Measurements from ENCODE around the gene EIF5A. TPM values are rescaled to one million over a fixed set of nuclear protein-coding genes. Genes with fewer than 3 reads are reported as not detected.

EIF5A gene
- total RNA-seq, 2 donors from 2014 or later = 429 to 978 TPM

DNA sequence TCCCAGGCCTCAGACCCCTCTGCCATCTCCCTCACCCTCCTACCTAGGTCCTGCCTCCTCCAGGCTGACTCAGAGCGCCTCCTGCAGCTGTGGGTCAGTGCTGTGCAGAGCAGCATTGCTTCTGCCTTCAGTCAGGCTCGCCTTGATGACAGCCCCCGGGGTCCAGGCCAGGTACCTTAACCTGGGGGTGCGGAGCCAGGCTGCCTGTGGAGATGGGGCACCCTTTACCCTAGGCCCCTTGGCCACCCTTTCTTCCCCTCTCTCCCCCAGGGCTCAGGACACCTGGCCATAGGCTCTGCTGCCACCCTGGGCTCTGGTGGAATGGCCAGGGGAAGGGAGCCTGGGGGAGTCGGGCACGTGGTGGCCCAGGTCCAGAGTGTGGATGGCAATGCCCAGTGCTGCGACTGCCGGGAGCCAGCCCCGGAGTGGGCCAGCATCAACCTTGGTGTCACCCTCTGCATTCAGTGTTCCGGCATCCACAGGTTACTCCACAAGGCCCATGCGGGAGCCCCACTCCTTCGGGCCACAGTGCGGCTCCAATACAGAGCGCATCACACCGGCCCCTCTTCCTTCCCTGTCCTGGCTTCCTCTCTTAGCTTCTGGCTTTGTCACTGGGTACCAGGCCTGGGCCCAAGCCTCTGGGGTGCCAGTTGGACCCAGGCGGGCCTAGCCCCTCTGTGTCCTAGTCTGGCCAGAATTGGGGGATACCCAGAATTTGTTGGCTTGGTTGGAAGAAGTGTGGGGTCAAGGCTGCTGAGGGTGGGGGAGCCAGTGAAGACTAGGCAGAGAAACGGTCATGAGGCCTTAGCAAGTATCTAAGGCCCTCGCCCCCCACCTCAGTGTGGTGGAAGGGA, 39.6 kb downstream of the EIF5A start:
- peak overlapping the region; percentile 87 for H3K27ac Mint-ChIP-seq
- no peak for ATAC-seq (replicated peaks)
- peaks cover 19% of the 10 kb centered on the region for H3K4me1 Mint-ChIP-seq
- peaks cover 97% of the 10 kb centered on the region for H3K36me3 Mint-ChIP-seq (ENCODE audit: low read depth)
- no peaks in the 10 kb centered on the region for H3K27me3 Mint-ChIP-seq
- no peak overlapping the region for H3K4me3 Mint-ChIP-seq
- no peaks in the 10 kb centered on the region for H3K9me3 Mint-ChIP-seq

DNA sequence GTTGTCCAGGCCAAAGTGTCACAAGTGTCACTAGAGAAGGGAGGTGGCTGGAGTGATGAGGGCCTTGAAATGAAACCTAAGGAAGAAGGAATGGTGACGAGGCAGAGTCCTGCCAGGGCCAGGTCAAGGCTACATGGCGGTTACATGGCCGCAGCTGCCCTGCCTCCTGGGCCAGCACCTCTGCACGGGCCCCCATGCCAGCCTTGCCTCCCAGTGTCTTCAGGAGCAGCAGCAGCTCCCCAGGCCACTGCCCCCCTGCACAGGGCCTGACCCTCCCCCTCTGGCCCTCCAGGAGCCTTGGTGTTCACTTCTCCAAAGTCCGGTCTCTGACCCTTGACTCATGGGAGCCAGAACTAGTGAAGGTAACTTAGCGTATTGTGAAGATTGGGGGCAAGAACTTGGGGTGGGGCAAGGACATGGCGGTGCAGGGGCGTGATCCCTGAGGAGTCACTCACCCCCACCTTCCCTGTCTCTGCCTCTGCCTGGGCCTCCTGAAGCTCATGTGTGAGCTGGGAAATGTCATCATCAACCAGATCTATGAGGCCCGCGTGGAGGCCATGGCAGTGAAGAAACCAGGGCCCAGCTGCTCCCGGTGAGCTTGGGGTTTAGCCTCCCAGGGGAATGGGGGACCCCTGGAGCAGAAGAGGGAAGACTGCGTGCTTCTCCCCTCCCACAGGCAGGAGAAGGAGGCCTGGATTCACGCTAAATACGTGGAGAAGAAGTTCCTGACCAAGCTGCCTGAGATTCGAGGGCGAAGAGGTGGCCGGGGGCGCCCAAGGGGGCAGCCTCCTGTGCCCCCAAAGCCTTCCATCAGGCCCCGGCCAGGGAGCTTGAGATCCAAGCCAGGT, 40.4 kb downstream of the EIF5A start:
- H3K4me1 Mint-ChIP-seq = peaks cover 19% of the 10 kb centered on the region
- H3K27ac Mint-ChIP-seq = peak overlapping the region; percentile 87

GRCh38 chr17:7348478-7349242, 41.2 kb downstream of the EIF5A start:
- H3K36me3 Mint-ChIP-seq (ENCODE audit: low read depth) = peaks cover 97% of the 10 kb centered on the region
- H3K4me1 Mint-ChIP-seq = peaks cover 19% of the 10 kb centered on the region
- H3K9me3 Mint-ChIP-seq = no peaks in the 10 kb centered on the region
- peak; percentile 11 for ATAC-seq (replicated peaks)
- peak overlapping the region; percentile 88 for H3K4me3 Mint-ChIP-seq
- no peaks in the 10 kb centered on the region for H3K27me3 Mint-ChIP-seq
- peak overlapping the region; percentile 87 for H3K27ac Mint-ChIP-seq

More for the DNA sequence above, 40.4 kb downstream of the EIF5A start:
- H3K27me3 Mint-ChIP-seq = no peaks in the 10 kb centered on the region
- H3K4me3 Mint-ChIP-seq = peak overlapping the region; percentile 88
- peaks cover 97% of the 10 kb centered on the region for H3K36me3 Mint-ChIP-seq (ENCODE audit: low read depth)
- H3K9me3 Mint-ChIP-seq = no peaks in the 10 kb centered on the region
- no peak for ATAC-seq (replicated peaks)

DNA sequence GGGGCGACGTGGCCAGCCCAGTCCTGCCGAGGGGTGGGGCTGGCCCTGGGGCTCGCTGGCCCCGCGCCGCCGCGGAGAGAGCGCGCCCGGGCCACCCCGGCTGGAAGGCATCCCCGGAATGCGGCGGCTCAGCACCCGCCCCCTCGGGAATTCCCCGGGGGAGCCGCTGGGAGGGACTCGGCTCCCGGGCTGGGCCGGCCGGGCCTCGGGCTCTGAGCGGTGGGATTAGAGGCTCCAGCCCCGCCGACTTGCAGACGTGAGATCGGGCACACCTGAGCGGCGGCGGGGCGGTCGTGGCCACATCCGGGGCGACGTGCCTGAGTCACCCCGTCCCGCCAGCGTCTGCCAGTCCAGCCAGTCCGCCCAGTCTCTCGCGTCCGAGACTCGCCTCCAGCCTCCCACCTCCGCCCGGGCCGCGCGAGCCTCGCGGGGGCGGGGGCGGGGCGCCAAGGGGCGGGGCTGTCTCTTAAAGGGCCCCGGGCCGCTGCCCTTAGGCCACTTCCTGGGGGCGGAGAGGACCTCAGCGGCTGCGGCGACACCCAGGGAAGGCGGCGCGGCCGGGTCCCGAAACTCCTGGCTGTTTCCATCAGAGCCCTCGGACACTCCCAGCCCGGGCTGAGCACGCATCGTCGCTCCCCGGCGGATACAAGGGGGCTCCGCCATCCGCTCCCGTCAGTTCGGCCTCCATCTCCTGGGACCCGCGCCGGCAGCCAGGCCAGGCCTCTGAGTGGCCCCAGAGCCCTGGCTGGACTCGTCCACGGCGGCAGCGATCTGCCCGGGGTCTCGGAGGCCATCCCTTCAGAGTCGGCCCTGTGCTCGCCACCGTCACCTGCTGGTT, 44.5 kb downstream of the EIF5A start, which contains the start of gene KCTD11:
TSS of gene KCTD11 (plus strand) at position 498 of the 838 bp plus-strand sequence.
- H3K4me1 Mint-ChIP-seq = peaks cover 20% of the 10 kb centered on the region
- H3K27me3 Mint-ChIP-seq = no peaks in the 10 kb centered on the region
- H3K4me3 Mint-ChIP-seq = peak within 1 kb of the TSS; percentile 88
- no peaks in the 10 kb centered on the region for H3K9me3 Mint-ChIP-seq
- peak; percentile 72 for ATAC-seq (replicated peaks)
- peaks cover 76% of the 10 kb centered on the region for H3K36me3 Mint-ChIP-seq (ENCODE audit: low read depth)
- H3K27ac Mint-ChIP-seq = peak within 1 kb of the TSS; percentile 93

DNA sequence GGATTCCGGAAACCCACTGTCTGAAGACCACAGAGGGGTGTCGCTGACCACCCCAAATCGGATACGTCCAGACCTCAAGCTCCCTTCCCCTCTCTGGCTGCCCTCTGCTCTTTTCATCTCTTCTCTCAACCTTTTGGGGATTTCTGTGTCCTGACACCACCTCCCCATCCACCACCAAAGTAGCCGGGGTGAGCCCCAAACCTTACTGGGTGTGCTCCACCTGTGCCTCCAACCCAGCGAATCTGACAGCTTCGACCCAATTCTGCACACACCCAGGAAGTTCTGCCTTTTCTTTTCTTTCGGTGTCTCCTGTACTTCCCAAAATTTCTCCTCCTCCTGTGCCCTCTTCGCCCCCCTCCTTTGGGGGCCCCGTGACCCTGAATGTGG, 45.1 kb downstream of the EIF5A start:
- Mint-ChIP-seq H3K9me3 (no peaks in the 10 kb centered on the region), H3K27ac (peak overlapping the region; percentile 93), H3K27me3 (no peaks in the 10 kb centered on the region), H3K36me3 (ENCODE audit: low read depth) (peaks cover 70% of the 10 kb centered on the region), H3K4me3 (peak overlapping the region; percentile 88), H3K4me1 (peaks cover 20% of the 10 kb centered on the region)
- no peak for ATAC-seq (replicated peaks)

- peaks cover 17% of the 10 kb centered on the region for H3K4me1 Mint-ChIP-seq
- no peak for ATAC-seq (replicated peaks)
- H3K36me3 Mint-ChIP-seq (ENCODE audit: low read depth) = peaks cover 65% of the 10 kb centered on the region
Observed at GRCh38 chr17:7352910-7353635, 45.6 kb downstream of the EIF5A start.

DNA sequence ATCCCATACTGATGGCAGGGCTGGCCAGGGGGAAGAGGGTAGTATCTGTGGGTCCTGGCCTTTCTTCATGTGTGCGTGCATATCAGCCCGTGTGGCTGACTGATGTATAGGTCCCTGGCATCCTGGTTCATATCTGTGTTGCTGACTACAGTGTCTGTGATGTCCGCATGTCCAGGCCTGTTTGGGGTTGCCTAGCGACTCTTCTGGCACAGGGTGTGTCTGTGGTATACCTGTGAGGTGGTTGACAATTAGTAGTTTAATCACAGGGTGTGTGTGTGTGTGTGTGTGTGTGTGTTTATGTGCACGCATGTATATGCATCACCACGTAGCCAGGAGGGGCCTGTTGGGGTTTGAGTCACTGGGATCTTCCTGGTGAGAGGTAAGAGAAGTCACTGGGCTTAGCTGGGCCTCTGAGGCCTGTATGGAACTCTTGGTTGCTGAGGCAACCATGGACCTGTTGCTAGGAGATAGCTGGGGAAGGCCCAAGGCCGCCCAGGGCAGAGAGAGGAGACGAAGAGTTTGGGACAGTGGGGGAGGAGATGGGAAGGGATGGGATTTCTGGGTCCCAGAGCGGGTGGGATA, 46.9 kb downstream of the EIF5A start:
- H3K36me3 Mint-ChIP-seq (ENCODE audit: low read depth) = peaks cover 52% of the 10 kb centered on the region
- H3K9me3 Mint-ChIP-seq = no peaks in the 10 kb centered on the region
- peak; percentile 59 for ATAC-seq (replicated peaks)
- peak overlapping the region; percentile 93 for H3K27ac Mint-ChIP-seq
- H3K4me1 Mint-ChIP-seq = peaks cover 6% of the 10 kb centered on the region
- no peaks in the 10 kb centered on the region for H3K27me3 Mint-ChIP-seq
- peak overlapping the region; percentile 88 for H3K4me3 Mint-ChIP-seq

More at GRCh38 chr17:7352910-7353635, 45.6 kb downstream of the EIF5A start:
- Mint-ChIP-seq H3K9me3 (no peaks in the 10 kb centered on the region), H3K27ac (peak overlapping the region; percentile 93), H3K27me3 (no peaks in the 10 kb centered on the region), H3K4me3 (peak overlapping the region; percentile 88)

- Mint-ChIP-seq H3K9me3 (no peaks in the 10 kb centered on the region), H3K36me3 (ENCODE audit: low read depth) (peaks cover 45% of the 10 kb centered on the region), H3K4me1 (peaks cover 6% of the 10 kb centered on the region), H3K4me3 (peak within 1 kb of the TSS; percentile 88), H3K27me3 (no peaks in the 10 kb centered on the region), H3K27ac (peak within 1 kb of the TSS; percentile 93)
- ATAC-seq (replicated peaks) = no peak
Observed at GRCh38 chr17:7355053-7355452, 47.6 kb downstream of the EIF5A start, which contains the start of gene TMEM95. TMEM95 (plus strand) TSS chr17:7355156; CDS start chr17:7355205, 49 bp downstream.

DNA sequence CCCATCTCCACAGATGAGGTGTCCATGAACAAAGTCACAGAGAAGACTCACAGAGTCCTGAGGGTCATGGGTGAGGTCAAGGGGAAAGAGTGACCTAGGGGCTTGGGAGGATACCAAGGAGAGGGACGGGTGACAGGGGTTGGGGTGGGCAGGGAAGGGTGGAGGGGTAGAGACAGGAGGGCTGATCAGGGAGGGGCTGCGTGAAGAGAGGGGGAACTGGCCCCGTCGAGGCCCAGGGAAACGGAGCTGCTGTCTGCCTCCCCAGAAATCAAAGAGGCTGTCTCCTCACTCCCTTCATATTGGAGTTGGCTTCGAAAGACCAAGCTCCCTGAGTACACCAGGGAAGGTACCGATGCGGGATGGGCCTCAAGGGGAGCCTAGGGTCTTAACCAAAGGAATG, 48.1 kb downstream of the EIF5A start:
- Mint-ChIP-seq H3K27ac (peak overlapping the region; percentile 30), H3K36me3 (ENCODE audit: low read depth) (peaks cover 40% of the 10 kb centered on the region), H3K27me3 (no peaks in the 10 kb centered on the region), H3K9me3 (no peaks in the 10 kb centered on the region), H3K4me3 (peak overlapping the region; percentile 88), H3K4me1 (peaks cover 6% of the 10 kb centered on the region)
- no peak for ATAC-seq (replicated peaks)

DNA sequence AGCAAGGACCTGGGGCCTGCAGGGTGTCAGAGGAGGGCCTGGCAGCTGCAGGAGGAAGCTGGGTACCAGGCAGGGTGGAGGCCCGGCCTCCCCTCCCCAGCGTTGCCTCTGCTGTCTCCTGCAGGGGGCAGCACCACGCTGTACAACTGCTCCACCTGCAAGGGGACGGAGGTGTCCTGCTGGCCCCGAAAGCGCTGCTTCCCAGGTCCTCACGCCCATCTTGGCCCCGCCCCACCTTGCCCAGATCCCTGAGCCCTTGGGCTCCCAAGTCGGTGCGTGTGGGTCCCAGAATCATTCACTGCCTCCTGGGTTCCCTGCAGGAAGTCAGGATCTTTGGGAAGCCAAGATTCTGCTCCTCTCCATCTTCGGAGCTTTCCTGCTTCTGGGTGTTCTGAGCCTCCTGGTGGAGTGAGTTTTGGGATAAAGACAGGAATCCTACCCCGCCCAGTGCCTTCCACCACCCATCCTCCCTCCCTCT, 48.7 kb downstream of the EIF5A start:
- Mint-ChIP-seq H3K4me3 (peak overlapping the region; percentile 88), H3K27me3 (no peaks in the 10 kb centered on the region), H3K27ac (peak overlapping the region; percentile 30), H3K9me3 (no peaks in the 10 kb centered on the region), H3K36me3 (ENCODE audit: low read depth) (peaks cover 34% of the 10 kb centered on the region), H3K4me1 (peaks cover 6% of the 10 kb centered on the region)
- ATAC-seq (replicated peaks) = peak; percentile 36

GRCh38 chr17:7356756-7357155, 49.3 kb downstream of the EIF5A start:
- ATAC-seq (replicated peaks) = no peak
- Mint-ChIP-seq H3K36me3 (ENCODE audit: low read depth) (peaks cover 29% of the 10 kb centered on the region), H3K27me3 (peaks cover under 1% of the 10 kb centered on the region), H3K4me3 (no peak overlapping the region), H3K9me3 (no peaks in the 10 kb centered on the region), H3K27ac (no peak overlapping the region), H3K4me1 (peaks cover 6% of the 10 kb centered on the region)

GRCh38 chr17:7357381-7357780, 50.0 kb downstream of the EIF5A start:
- Mint-ChIP-seq H3K27ac (no peak overlapping the region), H3K9me3 (no peaks in the 10 kb centered on the region), H3K4me3 (no peak overlapping the region), H3K4me1 (peaks cover 6% of the 10 kb centered on the region), H3K36me3 (ENCODE audit: low read depth) (peaks cover 25% of the 10 kb centered on the region), H3K27me3 (peaks cover 4% of the 10 kb centered on the region)
- ATAC-seq (replicated peaks) = no peak
